DND-41 (cell line): ENCODE measurements around the gene MIEF2.
A peak's percentile ranks its signal among the peaks of the same experiment; 100 is the strongest.

ENCODE experiments used
- ATAC-seq: fragments of 200-7000 bp; cut with Tn5 transposase; 3 replicates; pipeline ENCODE4 v1.9.1; 2021; ENCODE audit warnings: low read depth; ENCODE audit not compliant: insufficient read depth
- DNase-seq: peaks from one replicate; pipeline ENCODE4 v3.0.0-alpha.2; 2020
- H2AFZ ChIP-seq: 2 replicates; pipeline ENCODE4 v1.6.0; 2012; ENCODE audit warnings: low read depth, low read length
- H3K27ac ChIP-seq: 2 replicates; pipeline ENCODE4 v1.5.1; 2012; ENCODE audit warnings: low read length, inconsistent platforms
- H3K27me3 ChIP-seq: fragments of 200-600 bp; sonication (generic); 2 replicates; pipeline ENCODE4 v1.6.0; 2012; ENCODE audit warnings: low read length, mild to moderate bottlenecking, inconsistent platforms; ENCODE audit not compliant: insufficient read depth, poor library complexity
- H3K36me3 ChIP-seq: 2 replicates; pipeline ENCODE4 v1.5.1; 2012; ENCODE audit warnings: low read length, inconsistent platforms; ENCODE audit not compliant: insufficient read depth
- H3K4me1 ChIP-seq: 2 replicates; pipeline ENCODE4 v1.5.1; 2012; ENCODE audit warnings: mild to moderate bottlenecking, low read length; ENCODE audit not compliant: insufficient read depth
- H3K4me2 ChIP-seq: 2 replicates; pipeline ENCODE4 v1.6.0; 2012; ENCODE audit warnings: mild to moderate bottlenecking, moderate library complexity, low read length, inconsistent platforms; ENCODE audit not compliant: insufficient read depth
- H3K4me3 ChIP-seq, 2 experiments: fragments of 200-600 bp in 1 of 2; shearing (Covaris generic) in 1 of 2; 2 replicates each; pipeline ENCODE4 v1.5.1; 2012 to 2016; ENCODE audit warnings: inconsistent platforms in 2 of 2, low read length in 2 of 2, mild to moderate bottlenecking in 2 of 2, low read depth in 1 of 2, moderate library complexity in 1 of 2
- H3K79me2 ChIP-seq: 2 replicates; pipeline ENCODE4 v1.6.0; 2012; ENCODE audit warnings: low read length, inconsistent platforms; ENCODE audit not compliant: insufficient read depth
- H3K9ac ChIP-seq: 2 replicates; pipeline ENCODE4 v1.6.0; 2012; ENCODE audit warnings: low read depth, mild to moderate bottlenecking, inconsistent platforms, low read length, moderate library complexity
- H3K9me3 ChIP-seq: 2 replicates; pipeline ENCODE4 v1.5.1; 2012; ENCODE audit warnings: low read length, moderate library complexity, mild to moderate bottlenecking, inconsistent platforms; ENCODE audit not compliant: insufficient read depth, severe bottlenecking
- H4K20me1 ChIP-seq: 2 replicates; pipeline ENCODE4 v1.6.0; 2012; ENCODE audit warnings: low read length; ENCODE audit not compliant: insufficient read depth
- CTCF ChIP-seq: IDR thresholded peaks from 2 replicates; pipeline ENCODE4 v1.5.1; 2012; ENCODE audit warnings: borderline replicate concordance, low read length, moderate library complexity, mild to moderate bottlenecking; ENCODE audit not compliant: poor library complexity, severe bottlenecking; ENCODE audit errors: extremely low read depth
- EZH2 ChIP-seq: IDR thresholded peaks from 3 replicates; pipeline ENCODE4 v1.6.1; 2012; ENCODE audit warnings: borderline replicate concordance, low read depth, mild to moderate bottlenecking, moderate library complexity, low read length, inconsistent platforms; ENCODE audit not compliant: severe bottlenecking

The MIEF2 gene

GRCh38 chr17:18258356-18259038 lies 2.0 kb upstream of the MIEF2 start, which contains the start of gene FLII:
Gene FLII, minus strand, starts transcription at chr17:18258738. Its CDS starts 48 bp downstream, at chr17:18258690.
- peak within 1 kb of the TSS; percentile 70 to 83 for H3K4me3 ChIP-seq
- peak within 1 kb of the TSS; percentile 93 for H2AFZ ChIP-seq

GRCh38 chr17:18259621-18260331 lies 686 bp upstream of the MIEF2 start:
- Histone ChIP-seq H3K4me2 (peak overlapping the region; percentile 86), H3K4me3 (peak overlapping the region; percentile 49 to 83; a peak in 3 of 4 replicates), H3K9ac (peak overlapping the region; percentile 68), H3K79me2 (peaks cover 47% of the 10 kb centered on the region), H3K4me1 (peaks cover 57% of the 10 kb centered on the region), H2AFZ (peak overlapping the region; percentile 89), H3K27me3 (no peaks in the 10 kb centered on the region), H3K9me3 (no peaks in the 10 kb centered on the region), H3K27ac (peak overlapping the region; percentile 68), H4K20me1 (peaks cover 31% of the 10 kb centered on the region), H3K36me3 (peaks cover 44% of the 10 kb centered on the region)
- no peak for TF ChIP-seq CTCF
- TF ChIP-seq EZH2, result no peak
- no peak for DNase-seq
- no peak for ATAC-seq

More at GRCh38 chr17:18258356-18259038, 2.0 kb upstream of the MIEF2 start, which contains the start of gene FLII:
- H3K4me1 ChIP-seq, result peaks cover 57% of the 10 kb centered on the region
- H3K79me2 ChIP-seq, result peaks cover 47% of the 10 kb centered on the region
- ATAC-seq (peak; percentile 57), DNase-seq (peak; percentile 58)
- H3K27me3 ChIP-seq, result no peaks in the 10 kb centered on the region
- TF ChIP-seq EZH2 (no peak), CTCF (no peak)
- peaks cover 44% of the 10 kb centered on the region for H3K36me3 ChIP-seq
- peaks cover 38% of the 10 kb centered on the region; the same call in 1 of the 2 replicates for H4K20me1 ChIP-seq
- H3K9me3 ChIP-seq, result no peaks in the 10 kb centered on the region
- H3K27ac ChIP-seq, result peak within 1 kb of the TSS; percentile 81
- peak within 1 kb of the TSS; percentile 91 for H3K4me2 ChIP-seq
- peak within 1 kb of the TSS; percentile 92 for H3K9ac ChIP-seq

GRCh38 chr17:18261146-18261515 lies 669 bp downstream of the MIEF2 start:
- peak overlapping the region; percentile 89 for H2AFZ ChIP-seq
- peaks cover 44% of the 10 kb centered on the region for H3K79me2 ChIP-seq
- peaks cover 56% of the 10 kb centered on the region for H3K4me1 ChIP-seq
- ATAC-seq (no peak), DNase-seq (no peak)
- H3K4me3 ChIP-seq, result peak overlapping the region; percentile 49 to 83; a peak in 3 of 4 replicates
- peak overlapping the region; percentile 68 for H3K27ac ChIP-seq
- H4K20me1 ChIP-seq, result peaks cover 19% of the 10 kb centered on the region
- peaks cover 37% of the 10 kb centered on the region for H3K36me3 ChIP-seq
- H3K9ac ChIP-seq, result peak overlapping the region; percentile 68
- H3K4me2 ChIP-seq, result peak overlapping the region; percentile 86
- no peak for TF ChIP-seq CTCF
- no peak for TF ChIP-seq EZH2
- H3K9me3 ChIP-seq, result no peaks in the 10 kb centered on the region
- H3K27me3 ChIP-seq, result no peaks in the 10 kb centered on the region
